Adrenal gland (tissue), 5 donors: ENCODE measurements around the gene ELL.

ENCODE experiments used
- CTCF ChIP-seq, 6 experiments: fragments of 450-650 bp in 4 of 6; fragments of 200-600 bp in 2 of 6; sonication (generic) in 1 of 6; IDR thresholded peaks; 1 replicate in 5 of 6; 2 replicates in 1 of 6; pipeline versions ENCODE4 v1.5.1 to v1.8.0; 2016 to 2021; ENCODE audit warnings: antibody characterized with exemption in 6 of 6, mild to moderate bottlenecking in 2 of 6, moderate library complexity in 1 of 6
- POLR2A ChIP-seq, 2 donors: fragments of 450-650 bp; IDR thresholded peaks; one replicate each; pipeline ENCODE4 v1.6.1; 2017; ENCODE audit warnings: antibody characterized with exemption in 2 of 2, mild to moderate bottlenecking in 2 of 2, moderate library complexity in 1 of 2
- donor health status: DM: no; HTN: no; CAD: no.

DNA sequence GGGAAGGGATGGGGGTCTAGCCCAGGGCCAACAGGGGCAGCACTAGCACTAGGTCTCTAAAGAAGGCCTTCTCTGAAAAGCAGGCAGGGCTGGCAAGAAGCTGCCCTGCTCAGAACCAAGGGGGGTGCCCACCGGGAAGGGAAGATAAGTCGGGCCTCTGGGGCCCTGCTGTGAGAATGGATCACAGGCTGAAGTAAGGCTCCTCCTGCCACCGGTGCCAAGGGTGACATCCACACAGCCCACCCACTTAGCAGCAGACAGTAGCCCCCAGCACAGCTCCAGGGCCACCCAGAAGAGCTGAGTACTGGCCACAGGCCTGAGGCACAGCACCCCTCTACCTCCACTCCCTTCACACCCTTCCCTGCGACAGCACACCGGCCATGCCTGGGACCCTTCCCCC lies 5.9 kb downstream of the ELL start:
- TF ChIP-seq CTCF (IDR thresholded peaks at IDR 0.05) = no peak
- TF ChIP-seq POLR2A (IDR thresholded peaks at IDR 0.05) = no peak
